H1 (cell line): ENCODE data around the gene OXCT2. TPM values are rescaled to one million over a fixed set of nuclear protein-coding genes. Genes with fewer than 3 reads are reported as not detected.
"Not testable (repeated sequence)": the region's sequence is repeated elsewhere in the genome, so short reads cannot be mapped to it uniquely, and the experiment has no call there.

Experiments used
- CTCF ChIA-PET: fragments of 300-600 bp; sonication (Branson Sonifier 250); formaldehyde crosslinking; loops from one replicate; lab custom pipeline; 2021; ENCODE audit not compliant: partially characterized antibody; lab: Charles Lee
- POLR2A ChIA-PET: fragments of 300-600 bp; sonication (Branson Sonifier 250); formaldehyde crosslinking; loops from one replicate; lab custom pipeline; 2021; ENCODE audit warnings: inconsistent platforms; ENCODE audit not compliant: partially characterized antibody; lab: Charles Lee
- DNase-seq, 2 experiments: peaks; one replicate each; pipeline versions ENCODE4 v3.0.0 to v3.0.0-alpha.2; 2010 to 2022; ENCODE audit warnings: low spot score in 2 of 2, low read depth in 1 of 2, mixed read lengths in 1 of 2
- FAIRE-seq: peaks from 2 replicates; lab custom pipeline; 2011; peaks lifted over from hg19 to GRCh38; lab: Jason Lieb, UNC
- H2AFZ ChIP-seq: 2 replicates; pipeline ENCODE4 v1.8.1; 2012; ENCODE audit warnings: low read length, inconsistent platforms
- H2AK5ac ChIP-seq: 2 replicates; pipeline ENCODE4 v1.6.1; 2013; ENCODE audit warnings: low read depth, low read length
- H2BK120ac ChIP-seq: replicated peaks from 2 replicates; pipeline ENCODE3; 2013; ENCODE audit warnings: low read depth, low read length, inconsistent platforms
- H2BK12ac ChIP-seq: 2 replicates; pipeline ENCODE4 v1.6.1; 2013; ENCODE audit warnings: low read depth, low read length
- H2BK15ac ChIP-seq: 2 replicates; pipeline ENCODE4 v1.6.1; 2013; ENCODE audit warnings: low read length
- H2BK20ac ChIP-seq: 2 replicates; pipeline ENCODE4 v1.6.1; 2013; ENCODE audit warnings: low read length
- H2BK5ac ChIP-seq: 2 replicates; pipeline ENCODE4 v1.6.1; 2013; ENCODE audit warnings: low read depth, low read length
- H3K14ac ChIP-seq: 2 replicates; pipeline ENCODE4 v1.6.1; 2013; ENCODE audit warnings: inconsistent platforms; ENCODE audit not compliant: insufficient read length
- H3K18ac ChIP-seq: 2 replicates; pipeline ENCODE4 v1.6.1; 2013; ENCODE audit warnings: low read length; ENCODE audit errors: extremely low read depth
- H3K23ac ChIP-seq: 2 replicates; pipeline ENCODE4 v1.6.1; 2013; ENCODE audit warnings: inconsistent platforms; ENCODE audit not compliant: insufficient read length
- H3K23me2 ChIP-seq: 2 replicates; pipeline ENCODE4 v1.6.1; 2013; ENCODE audit warnings: low read depth, low read length
- H3K27ac ChIP-seq: 2 replicates; pipeline ENCODE4 v1.6.1; 2011; ENCODE audit warnings: low read depth, low read length, inconsistent platforms
- H3K27me3 ChIP-seq, 4 experiments: replicated peaks in 1 of 4; 1 replicate in 1 of 4; 2 replicates in 3 of 4; pipeline versions ENCODE4 v1.6.1 to v1.8.1; 2011 to 2013; ENCODE audit warnings: low read length in 3 of 4, mild to moderate bottlenecking in 3 of 4, inconsistent platforms in 2 of 4, mixed read lengths in 2 of 4, moderate library complexity in 1 of 4; ENCODE audit not compliant: control insufficient read depth in 3 of 4, insufficient read depth in 3 of 4; ENCODE audit errors: extremely low read depth in 1 of 4
- H3K36me3 ChIP-seq, 4 experiments: 2 replicates each; pipeline versions ENCODE4 v1.6.1 to v1.8.1; 2011 to 2013; ENCODE audit warnings: mild to moderate bottlenecking in 4 of 4, low read length in 3 of 4, moderate library complexity in 2 of 4, control low read depth in 1 of 4, inconsistent platforms in 1 of 4; ENCODE audit not compliant: insufficient read depth in 4 of 4, control insufficient read depth in 2 of 4
- H3K4ac ChIP-seq: replicated peaks from 2 replicates; pipeline ENCODE3; 2013; ENCODE audit warnings: low read length, low read depth, mixed read lengths, inconsistent platforms; ENCODE audit not compliant: insufficient read length
- H3K4me1 ChIP-seq, 4 experiments: replicated peaks in 1 of 4; 1 replicate in 1 of 4; 2 replicates in 3 of 4; pipeline versions ENCODE4 v1.6.1 to v1.8.1; 2011 to 2013; ENCODE audit warnings: low read length in 3 of 4, inconsistent platforms in 2 of 4, mixed read lengths in 1 of 4; ENCODE audit not compliant: insufficient read depth in 4 of 4, control insufficient read depth in 3 of 4
- H3K4me2 ChIP-seq, 2 experiments: 2 replicates each; pipeline versions ENCODE4 v1.6.1 to v1.8.1; 2011 to 2013; ENCODE audit warnings: low read depth in 2 of 2, low read length in 2 of 2, control low read depth in 1 of 2, inconsistent platforms in 1 of 2, mild to moderate bottlenecking in 1 of 2; ENCODE audit not compliant: insufficient read depth in 1 of 2
- H3K4me3 ChIP-seq, 4 experiments: fragments of 200-600, 300-600 bp in 1 of 4; sonication (generic), shearing (Covaris generic), sonication (Bioruptor Twin) in 1 of 4; 2 replicates each; pipeline versions ENCODE4 v1.5.1 to v1.8.1; 2011 to 2016; ENCODE audit warnings: low read length in 4 of 4, low read depth in 3 of 4, control low read depth in 2 of 4, inconsistent platforms in 2 of 4, mild to moderate bottlenecking in 2 of 4, mixed read lengths in 1 of 4, moderate library complexity in 1 of 4; ENCODE audit not compliant: insufficient read depth in 2 of 4; ENCODE audit errors: extremely low read depth in 1 of 4
- H3K56ac ChIP-seq: replicated peaks from 2 replicates; pipeline ENCODE3; 2013; ENCODE audit warnings: low read depth, mild to moderate bottlenecking, mixed read lengths, low read length, inconsistent platforms; ENCODE audit not compliant: insufficient read length
- H3K79me1 ChIP-seq: 2 replicates; pipeline ENCODE4 v1.6.1; 2013; ENCODE audit warnings: low read depth, low read length, control low read depth
- H3K79me2 ChIP-seq, 2 experiments: 2 replicates each; pipeline versions ENCODE4 v1.6.1 to v1.8.1; 2012 to 2013; ENCODE audit warnings: low read length in 2 of 2, mild to moderate bottlenecking in 2 of 2, inconsistent platforms in 1 of 2; ENCODE audit not compliant: insufficient read depth in 2 of 2, control insufficient read depth in 1 of 2
- H3K9ac ChIP-seq, 4 experiments: replicated peaks in 1 of 4; 1 replicate in 1 of 4; 2 replicates in 3 of 4; pipeline versions ENCODE4 v1.6.1 to v1.8.1; 2011 to 2013; ENCODE audit warnings: low read depth in 3 of 4, low read length in 3 of 4, control low read depth in 2 of 4, mild to moderate bottlenecking in 2 of 4, moderate library complexity in 2 of 4, inconsistent platforms in 1 of 4; ENCODE audit errors: extremely low read depth in 1 of 4
- H3K9me3 ChIP-seq, 2 experiments: 2 replicates each; pipeline versions ENCODE4 v1.6.1 to v1.8.1; 2012 to 2013; ENCODE audit warnings: mild to moderate bottlenecking in 2 of 2, moderate library complexity in 2 of 2, control low read depth in 1 of 2, inconsistent platforms in 1 of 2, low read depth in 1 of 2, low read length in 1 of 2, mixed read lengths in 1 of 2; ENCODE audit not compliant: insufficient read depth in 2 of 2
- H4K20me1 ChIP-seq, 2 experiments: replicated peaks in 1 of 2; 2 replicates each; pipeline versions ENCODE3 to v1.8.1; 2011 to 2013; ENCODE audit warnings: inconsistent platforms in 2 of 2, low read length in 2 of 2, mild to moderate bottlenecking in 1 of 2; ENCODE audit not compliant: insufficient read depth in 2 of 2, control insufficient read depth in 1 of 2
- H4K5ac ChIP-seq: 2 replicates; pipeline ENCODE4 v1.6.1; 2013; ENCODE audit warnings: low read length, low read depth, mixed read lengths, inconsistent platforms; ENCODE audit not compliant: insufficient read length
- H4K8ac ChIP-seq: 2 replicates; pipeline ENCODE4 v1.8.0; 2013; ENCODE audit warnings: mild to moderate bottlenecking, moderate library complexity, low read length, inconsistent platforms; ENCODE audit not compliant: insufficient read depth; ENCODE audit errors: extremely low read depth
- H4K91ac ChIP-seq: replicated peaks from 2 replicates; pipeline ENCODE3; 2013; ENCODE audit warnings: low read length, mixed read lengths, inconsistent platforms; ENCODE audit not compliant: insufficient read length
- WGBS, 2 experiments: shearing (Covaris generic) in 1 of 2; methylation state at CpG; one replicate each; pipeline versions ENCODE4 v1.1.6 to v1.1.7; 2013 to 2015; ENCODE audit warnings: low lambda C conversion rate in 2 of 2, mixed read lengths in 2 of 2, inconsistent platforms in 1 of 2, low coverage in 1 of 2, missing lambda C conversion rate in 1 of 2; ENCODE audit not compliant: insufficient replicate concordance in 2 of 2, insufficient coverage in 1 of 2, insufficient read length in 1 of 2; ENCODE audit errors: extremely low coverage in 1 of 2, missing lambda C conversion rate in 1 of 2; 5-methylcytosine and 5-hydroxymethylcytosine counted together
- polyA plus RNA-seq, 7 experiments: library from polyadenylated mRNA; depleted of rRNA in 3 of 7; stranded (reverse) in 5 of 7; unstranded in 2 of 7; fragments of >200 nt in 5 of 7; fragments of 200-250 nt in 2 of 7; gene quantifications; 1 replicate in 5 of 7; 2 replicates in 1 of 7; 4 replicates in 1 of 7; pipeline versions ENCODE4 v1.2.1 to v1.2.3, GENCODE V29; 2011 to 2013; ENCODE audit warnings: missing spikeins in 2 of 7, mixed read lengths in 2 of 7
- total RNA-seq: library from RNA; stranded (reverse); fragmentation: NEBNext Ultra II Directional; extraction: Animal tissue kit (Norgen Biotek cat#: 25700); gene quantifications from 2 replicates; pipeline ENCODE4 v1.2.1, GENCODE V29; 2021

The OXCT2 gene
- total and polyA plus RNA-seq, 2 of the 8 experiments (the other 6 are each of a cell fraction or from before 2014, with no cell fraction given): 2.6 to 2.9 TPM

- H3K14ac ChIP-seq, H3K27ac ChIP-seq, H4K91ac ChIP-seq, H3K27me3 ChIP-seq, H2AK5ac ChIP-seq, H4K8ac ChIP-seq, H3K23ac ChIP-seq, H3K36me3 ChIP-seq, H3K4me3 ChIP-seq, H3K23me2 ChIP-seq, H4K20me1 ChIP-seq, H4K5ac ChIP-seq, H2BK12ac ChIP-seq, H2BK120ac ChIP-seq, CTCF ChIA-PET, H3K4me2 ChIP-seq, POLR2A ChIA-PET, H2BK15ac ChIP-seq, H3K9ac ChIP-seq, H3K4me1 ChIP-seq, H2BK5ac ChIP-seq, H3K9me3 ChIP-seq, H3K56ac ChIP-seq, H2BK20ac ChIP-seq, H2AFZ ChIP-seq, H3K79me2 ChIP-seq, DNase-seq, H3K4ac ChIP-seq, FAIRE-seq, H3K18ac ChIP-seq, H3K79me1 ChIP-seq: not testable (repeated sequence)
- WGBS, 2 experiments: 98% methylated on average over 8 of the region's 17 CpGs; no CpG with 5 or more reads in 1 of the 2 experiments
Measured at GRCh38 chr1:39777896-39778295, 6.7 kb upstream of the OXCT2 start.
